ENCODE results near the gene STK25. TPM values are rescaled to one million over a fixed set of nuclear protein-coding genes. Genes with fewer than 3 reads are reported as not detected.

STK25 gene
- total and polyA plus RNA-seq, 2 experiments from 2014 or later = 125 to 304 TPM

DNA sequence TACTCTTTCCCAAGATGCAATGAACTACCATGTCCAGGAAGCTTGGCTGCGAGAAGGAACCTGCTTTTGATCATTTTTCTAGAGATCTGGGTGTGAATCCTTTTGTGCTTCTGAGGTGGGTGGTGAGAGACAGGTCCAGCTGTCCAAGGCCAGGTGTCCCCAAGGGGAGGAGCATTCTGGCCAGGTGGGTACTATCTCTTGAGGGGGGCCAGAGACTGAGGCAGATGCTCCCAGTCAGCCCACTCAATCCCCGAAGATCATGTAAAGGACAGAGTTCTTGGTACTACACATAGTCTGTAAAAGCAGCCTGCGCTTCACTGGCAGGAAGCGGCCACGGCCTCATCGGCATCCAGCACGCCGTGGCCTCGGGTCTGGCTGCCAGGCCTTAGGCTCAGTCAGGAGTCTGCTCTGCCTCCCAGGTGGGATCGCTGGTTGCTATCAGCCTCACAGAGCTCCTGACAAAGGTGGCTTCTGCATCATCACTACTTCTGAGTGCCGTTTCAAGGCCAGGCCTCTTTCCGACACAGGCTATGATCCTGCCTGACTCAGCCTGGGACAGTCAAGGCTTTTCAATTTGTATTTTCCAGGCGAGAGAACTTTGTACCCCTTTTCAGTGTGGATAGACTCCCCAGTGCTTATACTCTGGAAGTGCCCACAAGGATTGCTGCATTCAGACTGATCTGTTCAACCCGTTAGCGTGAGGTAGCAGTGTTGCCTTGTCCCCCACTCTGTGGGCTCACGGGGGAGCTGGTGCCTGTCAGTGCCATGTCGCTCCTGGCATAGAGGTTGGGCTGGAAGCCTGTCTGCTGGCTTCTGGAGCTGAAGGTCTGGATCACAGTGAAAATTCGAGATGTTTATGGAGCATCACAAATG, 29.1 kb downstream of the STK25 start:
- Mint-ChIP-seq H3K27me3 (ENCODE audit: insufficient read depth, low read depth, poor library complexity) (no peaks in the 10 kb centered on the region), H3K27ac (no peak overlapping the region), H3K4me3 (no peak overlapping the region)

DNA sequence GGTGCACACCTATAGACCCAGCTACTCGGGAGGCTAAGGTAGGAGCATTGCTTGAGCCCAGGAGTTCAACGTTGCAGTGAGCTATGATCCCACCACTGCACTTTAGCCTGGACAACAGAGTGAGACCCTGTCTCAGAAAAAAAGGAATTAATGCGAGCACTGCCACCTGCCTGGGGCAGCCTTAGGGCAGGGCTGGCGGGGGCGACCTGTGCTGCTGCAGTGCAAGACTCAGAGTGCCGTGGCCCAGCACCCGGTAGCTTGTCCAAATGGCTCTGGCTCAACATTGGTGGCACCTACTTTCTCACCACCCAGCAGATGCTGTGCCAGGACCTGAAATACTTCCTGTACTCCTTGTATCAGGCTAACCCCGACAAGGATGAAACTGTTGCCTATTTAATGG, 30.2 kb downstream of the STK25 start:
- ATAC-seq = no peak
- H3K79me2 ChIP-seq (replicated peaks; ENCODE audit: insufficient read depth) = no peaks in the 10 kb centered on the region
- H3K9me2 ChIP-seq (ENCODE audit: insufficient read depth) = no peaks in the 10 kb centered on the region
- no peak overlapping the region for H2AFZ ChIP-seq
- H3K27me3 ChIP-seq (ENCODE audit: insufficient read depth) = no peaks in the 10 kb centered on the region
- no peak overlapping the region for H3K27ac ChIP-seq (ENCODE audit: low read depth)
- H3K9me3 Mint-ChIP-seq = peaks cover 3% of the 10 kb centered on the region; the same call in 2 of the 3 replicates
- H3K4me1 Mint-ChIP-seq = no peaks in the 10 kb centered on the region; the same call in 2 of the 3 replicates
- H3K4me1 ChIP-seq (ENCODE audit: insufficient read depth) = no peaks in the 10 kb centered on the region
- no peaks in the 10 kb centered on the region for H3F3A ChIP-seq (replicated peaks; ENCODE audit: low read depth)
- no peak overlapping the region for H3K4me3 ChIP-seq
- no peak overlapping the region for H3K27ac Mint-ChIP-seq
- H3K27me3 Mint-ChIP-seq (ENCODE audit: insufficient read depth, low read depth, poor library complexity) = peaks cover under 1% of the 10 kb centered on the region
- no peak overlapping the region for H3K4me3 Mint-ChIP-seq
- DNase-seq (ENCODE audit: low spot score) = no peak
- H3K36me3 Mint-ChIP-seq (ENCODE audit: low read depth) = no peaks in the 10 kb centered on the region
- H4K20me1 ChIP-seq (replicated peaks; ENCODE audit: insufficient read depth) = no peaks in the 10 kb centered on the region
- H3K4me2 ChIP-seq = no peak overlapping the region
- no peaks in the 10 kb centered on the region for H3K36me3 ChIP-seq (ENCODE audit: insufficient read depth)
- TF ChIP-seq EZH2 (IDR thresholded peaks at IDR 0.05; ENCODE audit: low read depth, unreplicated experiment) = no peak
- TF ChIP-seq, protein P1, sequence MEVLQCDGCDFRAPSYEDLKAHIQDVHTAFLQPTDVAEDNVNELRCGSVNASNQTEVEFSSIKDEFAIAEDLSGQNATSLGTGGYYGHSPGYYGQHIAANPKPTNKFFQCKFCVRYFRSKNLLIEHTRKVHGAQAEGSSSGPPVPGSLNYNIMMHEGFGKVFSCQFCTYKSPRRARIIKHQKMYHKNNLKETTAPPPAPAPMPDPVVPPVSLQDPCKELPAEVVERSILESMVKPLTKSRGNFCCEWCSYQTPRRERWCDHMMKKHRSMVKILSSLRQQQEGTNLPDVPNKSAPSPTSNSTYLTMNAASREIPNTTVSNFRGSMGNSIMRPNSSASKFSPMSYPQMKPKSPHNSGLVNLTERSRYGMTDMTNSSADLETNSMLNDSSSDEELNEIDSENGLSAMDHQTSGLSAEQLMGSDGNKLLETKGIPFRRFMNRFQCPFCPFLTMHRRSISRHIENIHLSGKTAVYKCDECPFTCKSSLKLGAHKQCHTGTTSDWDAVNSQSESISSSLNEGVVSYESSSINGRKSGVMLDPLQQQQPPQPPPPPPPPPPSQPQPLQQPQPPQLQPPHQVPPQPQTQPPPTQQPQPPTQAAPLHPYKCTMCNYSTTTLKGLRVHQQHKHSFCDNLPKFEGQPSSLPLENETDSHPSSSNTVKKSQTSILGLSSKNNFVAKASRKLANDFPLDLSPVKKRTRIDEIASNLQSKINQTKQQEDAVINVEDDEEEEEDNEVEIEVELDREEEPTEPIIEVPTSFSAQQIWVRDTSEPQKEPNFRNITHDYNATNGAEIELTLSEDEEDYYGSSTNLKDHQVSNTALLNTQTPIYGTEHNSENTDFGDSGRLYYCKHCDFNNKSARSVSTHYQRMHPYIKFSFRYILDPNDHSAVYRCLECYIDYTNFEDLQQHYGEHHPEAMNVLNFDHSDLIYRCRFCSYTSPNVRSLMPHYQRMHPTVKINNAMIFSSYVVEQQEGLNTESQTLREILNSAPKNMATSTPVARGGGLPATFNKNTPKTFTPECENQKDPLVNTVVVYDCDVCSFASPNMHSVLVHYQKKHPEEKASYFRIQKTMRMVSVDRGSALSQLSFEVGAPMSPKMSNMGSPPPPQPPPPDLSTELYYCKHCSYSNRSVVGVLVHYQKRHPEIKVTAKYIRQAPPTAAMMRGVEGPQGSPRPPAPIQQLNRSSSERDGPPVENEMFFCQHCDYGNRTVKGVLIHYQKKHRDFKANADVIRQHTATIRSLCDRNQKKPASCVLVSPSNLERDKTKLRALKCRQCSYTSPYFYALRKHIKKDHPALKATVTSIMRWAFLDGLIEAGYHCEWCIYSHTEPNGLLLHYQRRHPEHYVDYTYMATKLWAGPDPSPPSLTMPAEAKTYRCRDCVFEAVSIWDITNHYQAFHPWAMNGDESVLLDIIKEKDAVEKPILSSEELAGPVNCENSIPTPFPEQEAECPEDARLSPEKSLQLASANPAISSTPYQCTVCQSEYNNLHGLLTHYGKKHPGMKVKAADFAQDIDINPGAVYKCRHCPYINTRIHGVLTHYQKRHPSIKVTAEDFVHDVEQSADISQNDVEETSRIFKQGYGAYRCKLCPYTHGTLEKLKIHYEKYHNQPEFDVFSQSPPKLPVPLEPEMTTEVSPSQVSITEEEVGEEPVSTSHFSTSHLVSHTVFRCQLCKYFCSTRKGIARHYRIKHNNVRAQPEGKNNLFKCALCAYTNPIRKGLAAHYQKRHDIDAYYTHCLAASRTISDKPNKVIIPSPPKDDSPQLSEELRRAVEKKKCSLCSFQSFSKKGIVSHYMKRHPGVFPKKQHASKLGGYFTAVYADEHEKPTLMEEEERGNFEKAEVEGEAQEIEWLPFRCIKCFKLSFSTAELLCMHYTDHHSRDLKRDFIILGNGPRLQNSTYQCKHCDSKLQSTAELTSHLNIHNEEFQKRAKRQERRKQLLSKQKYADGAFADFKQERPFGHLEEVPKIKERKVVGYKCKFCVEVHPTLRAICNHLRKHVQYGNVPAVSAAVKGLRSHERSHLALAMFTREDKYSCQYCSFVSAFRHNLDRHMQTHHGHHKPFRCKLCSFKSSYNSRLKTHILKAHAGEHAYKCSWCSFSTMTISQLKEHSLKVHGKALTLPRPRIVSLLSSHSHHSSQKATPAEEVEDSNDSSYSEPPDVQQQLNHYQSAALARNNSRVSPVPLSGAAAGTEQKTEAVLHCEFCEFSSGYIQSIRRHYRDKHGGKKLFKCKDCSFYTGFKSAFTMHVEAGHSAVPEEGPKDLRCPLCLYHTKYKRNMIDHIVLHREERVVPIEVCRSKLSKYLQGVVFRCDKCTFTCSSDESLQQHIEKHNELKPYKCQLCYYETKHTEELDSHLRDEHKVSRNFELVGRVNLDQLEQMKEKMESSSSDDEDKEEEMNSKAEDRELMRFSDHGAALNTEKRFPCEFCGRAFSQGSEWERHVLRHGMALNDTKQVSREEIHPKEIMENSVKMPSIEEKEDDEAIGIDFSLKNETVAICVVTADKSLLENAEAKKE (CRISPR knock-in tag; IDR thresholded peaks at IDR 0.05) = no peak
- TF ChIP-seq, protein P2, sequence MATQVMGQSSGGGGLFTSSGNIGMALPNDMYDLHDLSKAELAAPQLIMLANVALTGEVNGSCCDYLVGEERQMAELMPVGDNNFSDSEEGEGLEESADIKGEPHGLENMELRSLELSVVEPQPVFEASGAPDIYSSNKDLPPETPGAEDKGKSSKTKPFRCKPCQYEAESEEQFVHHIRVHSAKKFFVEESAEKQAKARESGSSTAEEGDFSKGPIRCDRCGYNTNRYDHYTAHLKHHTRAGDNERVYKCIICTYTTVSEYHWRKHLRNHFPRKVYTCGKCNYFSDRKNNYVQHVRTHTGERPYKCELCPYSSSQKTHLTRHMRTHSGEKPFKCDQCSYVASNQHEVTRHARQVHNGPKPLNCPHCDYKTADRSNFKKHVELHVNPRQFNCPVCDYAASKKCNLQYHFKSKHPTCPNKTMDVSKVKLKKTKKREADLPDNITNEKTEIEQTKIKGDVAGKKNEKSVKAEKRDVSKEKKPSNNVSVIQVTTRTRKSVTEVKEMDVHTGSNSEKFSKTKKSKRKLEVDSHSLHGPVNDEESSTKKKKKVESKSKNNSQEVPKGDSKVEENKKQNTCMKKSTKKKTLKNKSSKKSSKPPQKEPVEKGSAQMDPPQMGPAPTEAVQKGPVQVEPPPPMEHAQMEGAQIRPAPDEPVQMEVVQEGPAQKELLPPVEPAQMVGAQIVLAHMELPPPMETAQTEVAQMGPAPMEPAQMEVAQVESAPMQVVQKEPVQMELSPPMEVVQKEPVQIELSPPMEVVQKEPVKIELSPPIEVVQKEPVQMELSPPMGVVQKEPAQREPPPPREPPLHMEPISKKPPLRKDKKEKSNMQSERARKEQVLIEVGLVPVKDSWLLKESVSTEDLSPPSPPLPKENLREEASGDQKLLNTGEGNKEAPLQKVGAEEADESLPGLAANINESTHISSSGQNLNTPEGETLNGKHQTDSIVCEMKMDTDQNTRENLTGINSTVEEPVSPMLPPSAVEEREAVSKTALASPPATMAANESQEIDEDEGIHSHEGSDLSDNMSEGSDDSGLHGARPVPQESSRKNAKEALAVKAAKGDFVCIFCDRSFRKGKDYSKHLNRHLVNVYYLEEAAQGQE (IDR thresholded peaks at IDR 0.05; ENCODE audit: unreplicated experiment) = no peak
- TF ChIP-seq, protein P3, sequence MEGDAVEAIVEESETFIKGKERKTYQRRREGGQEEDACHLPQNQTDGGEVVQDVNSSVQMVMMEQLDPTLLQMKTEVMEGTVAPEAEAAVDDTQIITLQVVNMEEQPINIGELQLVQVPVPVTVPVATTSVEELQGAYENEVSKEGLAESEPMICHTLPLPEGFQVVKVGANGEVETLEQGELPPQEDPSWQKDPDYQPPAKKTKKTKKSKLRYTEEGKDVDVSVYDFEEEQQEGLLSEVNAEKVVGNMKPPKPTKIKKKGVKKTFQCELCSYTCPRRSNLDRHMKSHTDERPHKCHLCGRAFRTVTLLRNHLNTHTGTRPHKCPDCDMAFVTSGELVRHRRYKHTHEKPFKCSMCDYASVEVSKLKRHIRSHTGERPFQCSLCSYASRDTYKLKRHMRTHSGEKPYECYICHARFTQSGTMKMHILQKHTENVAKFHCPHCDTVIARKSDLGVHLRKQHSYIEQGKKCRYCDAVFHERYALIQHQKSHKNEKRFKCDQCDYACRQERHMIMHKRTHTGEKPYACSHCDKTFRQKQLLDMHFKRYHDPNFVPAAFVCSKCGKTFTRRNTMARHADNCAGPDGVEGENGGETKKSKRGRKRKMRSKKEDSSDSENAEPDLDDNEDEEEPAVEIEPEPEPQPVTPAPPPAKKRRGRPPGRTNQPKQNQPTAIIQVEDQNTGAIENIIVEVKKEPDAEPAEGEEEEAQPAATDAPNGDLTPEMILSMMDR (conservative IDR thresholded peaks at IDR 0.05; ENCODE audit: low read depth in 2 of 2) = no peak

More for the DNA sequence above, 29.1 kb downstream of the STK25 start:
- Histone ChIP-seq H3F3A (replicated peaks; ENCODE audit: low read depth) (no peaks in the 10 kb centered on the region), H3K27ac (ENCODE audit: low read depth) (no peak overlapping the region), H2AFZ (no peak overlapping the region), H3K36me3 (ENCODE audit: insufficient read depth) (no peaks in the 10 kb centered on the region), H3K27me3 (ENCODE audit: insufficient read depth) (no peaks in the 10 kb centered on the region), H4K20me1 (replicated peaks; ENCODE audit: insufficient read depth) (no peaks in the 10 kb centered on the region), H3K4me2 (no peak overlapping the region), H3K4me3 (no peak overlapping the region), H3K4me1 (ENCODE audit: insufficient read depth) (no peaks in the 10 kb centered on the region), H3K9me2 (ENCODE audit: insufficient read depth) (no peaks in the 10 kb centered on the region), H3K79me2 (replicated peaks; ENCODE audit: insufficient read depth) (no peaks in the 10 kb centered on the region)
- H3K4me1 Mint-ChIP-seq = no peaks in the 10 kb centered on the region; the same call in 2 of the 3 replicates
- ATAC-seq (no peak), DNase-seq (ENCODE audit: low spot score) (no peak)
- no peaks in the 10 kb centered on the region; the same call in 2 of the 3 replicates for H3K9me3 Mint-ChIP-seq
- H3K36me3 Mint-ChIP-seq (ENCODE audit: low read depth) = no peaks in the 10 kb centered on the region
- TF ChIP-seq, protein P4, sequence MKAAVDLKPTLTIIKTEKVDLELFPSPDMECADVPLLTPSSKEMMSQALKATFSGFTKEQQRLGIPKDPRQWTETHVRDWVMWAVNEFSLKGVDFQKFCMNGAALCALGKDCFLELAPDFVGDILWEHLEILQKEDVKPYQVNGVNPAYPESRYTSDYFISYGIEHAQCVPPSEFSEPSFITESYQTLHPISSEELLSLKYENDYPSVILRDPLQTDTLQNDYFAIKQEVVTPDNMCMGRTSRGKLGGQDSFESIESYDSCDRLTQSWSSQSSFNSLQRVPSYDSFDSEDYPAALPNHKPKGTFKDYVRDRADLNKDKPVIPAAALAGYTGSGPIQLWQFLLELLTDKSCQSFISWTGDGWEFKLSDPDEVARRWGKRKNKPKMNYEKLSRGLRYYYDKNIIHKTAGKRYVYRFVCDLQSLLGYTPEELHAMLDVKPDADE (IDR thresholded peaks at IDR 0.05) = no peak
- TF ChIP-seq JUNB (IDR thresholded peaks at IDR 0.05; ENCODE audit: unreplicated experiment) = no peak
- no peak for TF ChIP-seq STAT1 (IDR thresholded peaks at IDR 0.05; ENCODE audit: unreplicated experiment)
